ENCODE data around the gene HOXD13. TPM values are rescaled to one million over a fixed set of nuclear protein-coding genes. Genes with fewer than 3 reads are reported as not detected.

HOXD13 gene
- total and polyA plus RNA-seq, 2 experiments from 2014 or later: not detected

DNA sequence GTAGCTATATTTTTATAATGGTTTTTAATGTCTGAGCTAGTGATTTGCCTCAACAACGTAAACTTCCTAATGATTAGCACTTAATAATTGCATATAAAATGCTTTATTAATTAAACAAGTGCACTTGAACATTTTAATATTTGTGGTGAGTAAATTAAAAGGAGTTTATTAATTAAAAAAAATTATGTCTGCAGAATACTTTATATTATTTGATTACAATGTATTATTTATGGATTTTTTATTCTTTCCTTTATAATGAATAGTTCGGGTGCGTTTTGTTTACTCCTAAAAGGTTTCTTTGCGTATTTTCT is 39.3 kb downstream of the HOXD13 start:
- Histone ChIP-seq H3K36me3 (ENCODE audit: insufficient read depth) (no peaks in the 10 kb centered on the region), H3K9me2 (ENCODE audit: insufficient read depth) (no peaks in the 10 kb centered on the region), H3K79me2 (replicated peaks; ENCODE audit: insufficient read depth) (no peaks in the 10 kb centered on the region), H3K27ac (ENCODE audit: low read depth) (no peak overlapping the region), H3F3A (replicated peaks; ENCODE audit: low read depth) (peaks cover 59% of the 10 kb centered on the region), H3K4me3 (no peak overlapping the region), H3K4me2 (no peak overlapping the region), H3K27me3 (ENCODE audit: insufficient read depth) (peaks cover 100% of the 10 kb centered on the region), H4K20me1 (replicated peaks; ENCODE audit: insufficient read depth) (peaks cover 50% of the 10 kb centered on the region), H3K4me1 (ENCODE audit: insufficient read depth) (peaks cover 38% of the 10 kb centered on the region), H2AFZ (no peak overlapping the region)
- H3K4me3 Mint-ChIP-seq: no peak overlapping the region
- no peak for ATAC-seq
- peaks cover 95% of the 10 kb centered on the region for H3K27me3 Mint-ChIP-seq (ENCODE audit: insufficient read depth, low read depth, poor library complexity)
- DNase-seq (ENCODE audit: low spot score): no peak
- peaks cover 33% of the 10 kb centered on the region for H3K4me1 Mint-ChIP-seq
- H3K27ac Mint-ChIP-seq: no peak overlapping the region
- H3K36me3 Mint-ChIP-seq (ENCODE audit: low read depth): no peaks in the 10 kb centered on the region; the same call in 2 of the 3 replicates
- no peak for TF ChIP-seq ZNF114 (CRISPR knock-in tag; IDR thresholded peaks at IDR 0.05)
- no peak for TF ChIP-seq CREB1 (CRISPR knock-in tag; IDR thresholded peaks at IDR 0.05; ENCODE audit: low read depth)
- TF ChIP-seq POLR2AphosphoS5 (IDR thresholded peaks at IDR 0.05; ENCODE audit: low read depth): no peak
- TF ChIP-seq, protein P1, sequence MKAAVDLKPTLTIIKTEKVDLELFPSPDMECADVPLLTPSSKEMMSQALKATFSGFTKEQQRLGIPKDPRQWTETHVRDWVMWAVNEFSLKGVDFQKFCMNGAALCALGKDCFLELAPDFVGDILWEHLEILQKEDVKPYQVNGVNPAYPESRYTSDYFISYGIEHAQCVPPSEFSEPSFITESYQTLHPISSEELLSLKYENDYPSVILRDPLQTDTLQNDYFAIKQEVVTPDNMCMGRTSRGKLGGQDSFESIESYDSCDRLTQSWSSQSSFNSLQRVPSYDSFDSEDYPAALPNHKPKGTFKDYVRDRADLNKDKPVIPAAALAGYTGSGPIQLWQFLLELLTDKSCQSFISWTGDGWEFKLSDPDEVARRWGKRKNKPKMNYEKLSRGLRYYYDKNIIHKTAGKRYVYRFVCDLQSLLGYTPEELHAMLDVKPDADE (IDR thresholded peaks at IDR 0.05): no peak
- TF ChIP-seq, protein P2, sequence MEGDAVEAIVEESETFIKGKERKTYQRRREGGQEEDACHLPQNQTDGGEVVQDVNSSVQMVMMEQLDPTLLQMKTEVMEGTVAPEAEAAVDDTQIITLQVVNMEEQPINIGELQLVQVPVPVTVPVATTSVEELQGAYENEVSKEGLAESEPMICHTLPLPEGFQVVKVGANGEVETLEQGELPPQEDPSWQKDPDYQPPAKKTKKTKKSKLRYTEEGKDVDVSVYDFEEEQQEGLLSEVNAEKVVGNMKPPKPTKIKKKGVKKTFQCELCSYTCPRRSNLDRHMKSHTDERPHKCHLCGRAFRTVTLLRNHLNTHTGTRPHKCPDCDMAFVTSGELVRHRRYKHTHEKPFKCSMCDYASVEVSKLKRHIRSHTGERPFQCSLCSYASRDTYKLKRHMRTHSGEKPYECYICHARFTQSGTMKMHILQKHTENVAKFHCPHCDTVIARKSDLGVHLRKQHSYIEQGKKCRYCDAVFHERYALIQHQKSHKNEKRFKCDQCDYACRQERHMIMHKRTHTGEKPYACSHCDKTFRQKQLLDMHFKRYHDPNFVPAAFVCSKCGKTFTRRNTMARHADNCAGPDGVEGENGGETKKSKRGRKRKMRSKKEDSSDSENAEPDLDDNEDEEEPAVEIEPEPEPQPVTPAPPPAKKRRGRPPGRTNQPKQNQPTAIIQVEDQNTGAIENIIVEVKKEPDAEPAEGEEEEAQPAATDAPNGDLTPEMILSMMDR (conservative IDR thresholded peaks at IDR 0.05; ENCODE audit: low read depth in 2 of 2): no peak
- no peak for TF ChIP-seq EZH2phosphoT487 (IDR thresholded peaks at IDR 0.05; ENCODE audit: unreplicated experiment)
- TF ChIP-seq, protein P3, sequence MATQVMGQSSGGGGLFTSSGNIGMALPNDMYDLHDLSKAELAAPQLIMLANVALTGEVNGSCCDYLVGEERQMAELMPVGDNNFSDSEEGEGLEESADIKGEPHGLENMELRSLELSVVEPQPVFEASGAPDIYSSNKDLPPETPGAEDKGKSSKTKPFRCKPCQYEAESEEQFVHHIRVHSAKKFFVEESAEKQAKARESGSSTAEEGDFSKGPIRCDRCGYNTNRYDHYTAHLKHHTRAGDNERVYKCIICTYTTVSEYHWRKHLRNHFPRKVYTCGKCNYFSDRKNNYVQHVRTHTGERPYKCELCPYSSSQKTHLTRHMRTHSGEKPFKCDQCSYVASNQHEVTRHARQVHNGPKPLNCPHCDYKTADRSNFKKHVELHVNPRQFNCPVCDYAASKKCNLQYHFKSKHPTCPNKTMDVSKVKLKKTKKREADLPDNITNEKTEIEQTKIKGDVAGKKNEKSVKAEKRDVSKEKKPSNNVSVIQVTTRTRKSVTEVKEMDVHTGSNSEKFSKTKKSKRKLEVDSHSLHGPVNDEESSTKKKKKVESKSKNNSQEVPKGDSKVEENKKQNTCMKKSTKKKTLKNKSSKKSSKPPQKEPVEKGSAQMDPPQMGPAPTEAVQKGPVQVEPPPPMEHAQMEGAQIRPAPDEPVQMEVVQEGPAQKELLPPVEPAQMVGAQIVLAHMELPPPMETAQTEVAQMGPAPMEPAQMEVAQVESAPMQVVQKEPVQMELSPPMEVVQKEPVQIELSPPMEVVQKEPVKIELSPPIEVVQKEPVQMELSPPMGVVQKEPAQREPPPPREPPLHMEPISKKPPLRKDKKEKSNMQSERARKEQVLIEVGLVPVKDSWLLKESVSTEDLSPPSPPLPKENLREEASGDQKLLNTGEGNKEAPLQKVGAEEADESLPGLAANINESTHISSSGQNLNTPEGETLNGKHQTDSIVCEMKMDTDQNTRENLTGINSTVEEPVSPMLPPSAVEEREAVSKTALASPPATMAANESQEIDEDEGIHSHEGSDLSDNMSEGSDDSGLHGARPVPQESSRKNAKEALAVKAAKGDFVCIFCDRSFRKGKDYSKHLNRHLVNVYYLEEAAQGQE (IDR thresholded peaks at IDR 0.05; ENCODE audit: unreplicated experiment): no peak
- TF ChIP-seq, protein P4, sequence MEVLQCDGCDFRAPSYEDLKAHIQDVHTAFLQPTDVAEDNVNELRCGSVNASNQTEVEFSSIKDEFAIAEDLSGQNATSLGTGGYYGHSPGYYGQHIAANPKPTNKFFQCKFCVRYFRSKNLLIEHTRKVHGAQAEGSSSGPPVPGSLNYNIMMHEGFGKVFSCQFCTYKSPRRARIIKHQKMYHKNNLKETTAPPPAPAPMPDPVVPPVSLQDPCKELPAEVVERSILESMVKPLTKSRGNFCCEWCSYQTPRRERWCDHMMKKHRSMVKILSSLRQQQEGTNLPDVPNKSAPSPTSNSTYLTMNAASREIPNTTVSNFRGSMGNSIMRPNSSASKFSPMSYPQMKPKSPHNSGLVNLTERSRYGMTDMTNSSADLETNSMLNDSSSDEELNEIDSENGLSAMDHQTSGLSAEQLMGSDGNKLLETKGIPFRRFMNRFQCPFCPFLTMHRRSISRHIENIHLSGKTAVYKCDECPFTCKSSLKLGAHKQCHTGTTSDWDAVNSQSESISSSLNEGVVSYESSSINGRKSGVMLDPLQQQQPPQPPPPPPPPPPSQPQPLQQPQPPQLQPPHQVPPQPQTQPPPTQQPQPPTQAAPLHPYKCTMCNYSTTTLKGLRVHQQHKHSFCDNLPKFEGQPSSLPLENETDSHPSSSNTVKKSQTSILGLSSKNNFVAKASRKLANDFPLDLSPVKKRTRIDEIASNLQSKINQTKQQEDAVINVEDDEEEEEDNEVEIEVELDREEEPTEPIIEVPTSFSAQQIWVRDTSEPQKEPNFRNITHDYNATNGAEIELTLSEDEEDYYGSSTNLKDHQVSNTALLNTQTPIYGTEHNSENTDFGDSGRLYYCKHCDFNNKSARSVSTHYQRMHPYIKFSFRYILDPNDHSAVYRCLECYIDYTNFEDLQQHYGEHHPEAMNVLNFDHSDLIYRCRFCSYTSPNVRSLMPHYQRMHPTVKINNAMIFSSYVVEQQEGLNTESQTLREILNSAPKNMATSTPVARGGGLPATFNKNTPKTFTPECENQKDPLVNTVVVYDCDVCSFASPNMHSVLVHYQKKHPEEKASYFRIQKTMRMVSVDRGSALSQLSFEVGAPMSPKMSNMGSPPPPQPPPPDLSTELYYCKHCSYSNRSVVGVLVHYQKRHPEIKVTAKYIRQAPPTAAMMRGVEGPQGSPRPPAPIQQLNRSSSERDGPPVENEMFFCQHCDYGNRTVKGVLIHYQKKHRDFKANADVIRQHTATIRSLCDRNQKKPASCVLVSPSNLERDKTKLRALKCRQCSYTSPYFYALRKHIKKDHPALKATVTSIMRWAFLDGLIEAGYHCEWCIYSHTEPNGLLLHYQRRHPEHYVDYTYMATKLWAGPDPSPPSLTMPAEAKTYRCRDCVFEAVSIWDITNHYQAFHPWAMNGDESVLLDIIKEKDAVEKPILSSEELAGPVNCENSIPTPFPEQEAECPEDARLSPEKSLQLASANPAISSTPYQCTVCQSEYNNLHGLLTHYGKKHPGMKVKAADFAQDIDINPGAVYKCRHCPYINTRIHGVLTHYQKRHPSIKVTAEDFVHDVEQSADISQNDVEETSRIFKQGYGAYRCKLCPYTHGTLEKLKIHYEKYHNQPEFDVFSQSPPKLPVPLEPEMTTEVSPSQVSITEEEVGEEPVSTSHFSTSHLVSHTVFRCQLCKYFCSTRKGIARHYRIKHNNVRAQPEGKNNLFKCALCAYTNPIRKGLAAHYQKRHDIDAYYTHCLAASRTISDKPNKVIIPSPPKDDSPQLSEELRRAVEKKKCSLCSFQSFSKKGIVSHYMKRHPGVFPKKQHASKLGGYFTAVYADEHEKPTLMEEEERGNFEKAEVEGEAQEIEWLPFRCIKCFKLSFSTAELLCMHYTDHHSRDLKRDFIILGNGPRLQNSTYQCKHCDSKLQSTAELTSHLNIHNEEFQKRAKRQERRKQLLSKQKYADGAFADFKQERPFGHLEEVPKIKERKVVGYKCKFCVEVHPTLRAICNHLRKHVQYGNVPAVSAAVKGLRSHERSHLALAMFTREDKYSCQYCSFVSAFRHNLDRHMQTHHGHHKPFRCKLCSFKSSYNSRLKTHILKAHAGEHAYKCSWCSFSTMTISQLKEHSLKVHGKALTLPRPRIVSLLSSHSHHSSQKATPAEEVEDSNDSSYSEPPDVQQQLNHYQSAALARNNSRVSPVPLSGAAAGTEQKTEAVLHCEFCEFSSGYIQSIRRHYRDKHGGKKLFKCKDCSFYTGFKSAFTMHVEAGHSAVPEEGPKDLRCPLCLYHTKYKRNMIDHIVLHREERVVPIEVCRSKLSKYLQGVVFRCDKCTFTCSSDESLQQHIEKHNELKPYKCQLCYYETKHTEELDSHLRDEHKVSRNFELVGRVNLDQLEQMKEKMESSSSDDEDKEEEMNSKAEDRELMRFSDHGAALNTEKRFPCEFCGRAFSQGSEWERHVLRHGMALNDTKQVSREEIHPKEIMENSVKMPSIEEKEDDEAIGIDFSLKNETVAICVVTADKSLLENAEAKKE (CRISPR knock-in tag; IDR thresholded peaks at IDR 0.05): no peak
- no peak for TF ChIP-seq NANOG (IDR thresholded peaks at IDR 0.05; ENCODE audit: borderline replicate concordance)
- peaks cover 5% of the 10 kb centered on the region; the same call in 1 of the 3 replicates for H3K9me3 Mint-ChIP-seq
